HT1080 (cell line): ENCODE results near the gene ZBTB21. TPM values are rescaled to one million over a fixed set of nuclear protein-coding genes. Genes with fewer than 3 reads are reported as not detected.
A peak's percentile ranks its signal among the peaks of the same experiment; 100 is the strongest.
"Not testable (repeated sequence)": the region's sequence is repeated elsewhere in the genome, so short reads cannot be mapped to it uniquely, and the experiment has no call there.

Source experiments
- DNase-seq: peaks from one replicate; pipeline ENCODE4 v3.0.0-alpha.2; 2015; ENCODE audit warnings: low read depth
- total RNA-seq: library from RNA; depleted of rRNA; stranded (reverse); fragments of >200 nt; shearing (Covaris generic); gene quantifications from 2 replicates; pipeline ENCODE4 v1.2.3, GENCODE V29; 2014; rRNA removed

Gene ZBTB21
- total RNA-seq, 1 experiment from 2014 or later: 8.3 TPM

DNA sequence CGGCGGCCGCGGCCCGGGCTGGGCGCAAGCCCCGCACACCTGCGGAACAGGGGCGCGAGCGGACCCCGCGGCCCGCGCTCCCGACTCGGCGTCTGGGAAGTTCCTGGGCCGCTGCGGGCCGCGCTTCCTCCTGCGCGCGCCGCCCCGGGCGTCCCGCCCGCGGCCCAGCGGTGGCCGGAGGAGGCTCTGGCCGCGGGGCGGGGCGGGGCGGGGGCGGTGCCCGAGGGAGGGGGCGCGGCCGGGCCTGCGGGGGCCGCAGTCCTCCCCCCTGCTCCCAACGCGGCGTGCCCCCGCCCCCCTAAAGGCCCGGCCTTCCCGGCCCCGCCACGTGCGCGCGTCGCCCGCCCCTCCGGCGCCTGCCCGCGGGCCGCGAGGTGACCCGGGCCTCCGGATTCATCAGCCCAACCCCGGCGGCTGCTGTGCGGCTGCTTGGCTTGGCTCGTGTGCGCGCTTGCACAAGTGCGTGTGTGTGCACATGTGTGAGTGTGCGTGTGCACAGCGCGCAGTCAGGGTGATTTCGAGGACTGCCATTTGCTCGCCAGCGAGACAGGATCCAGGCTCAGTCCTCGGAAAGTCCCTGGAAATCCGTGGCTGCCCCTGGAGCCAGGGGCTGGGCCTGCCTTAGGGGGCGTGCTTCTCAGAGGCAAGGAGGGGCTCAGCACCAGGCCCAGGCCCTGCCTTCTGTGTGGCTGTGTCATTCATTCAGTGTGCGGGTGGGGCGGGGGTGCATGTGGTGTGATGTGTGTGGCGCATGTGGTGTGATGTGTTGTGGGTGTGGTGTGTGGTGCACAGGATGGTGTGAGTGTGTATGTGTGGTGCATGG lies 56.1 kb downstream of the ZBTB21 start, which contains the start of gene C2CD2:
Gene C2CD2 (minus strand): TSS at position 188 of the 823 bp plus-strand sequence. CDS start 370 bp downstream, outside the sequence.
- DNase-seq: peak; percentile 58

DNA sequence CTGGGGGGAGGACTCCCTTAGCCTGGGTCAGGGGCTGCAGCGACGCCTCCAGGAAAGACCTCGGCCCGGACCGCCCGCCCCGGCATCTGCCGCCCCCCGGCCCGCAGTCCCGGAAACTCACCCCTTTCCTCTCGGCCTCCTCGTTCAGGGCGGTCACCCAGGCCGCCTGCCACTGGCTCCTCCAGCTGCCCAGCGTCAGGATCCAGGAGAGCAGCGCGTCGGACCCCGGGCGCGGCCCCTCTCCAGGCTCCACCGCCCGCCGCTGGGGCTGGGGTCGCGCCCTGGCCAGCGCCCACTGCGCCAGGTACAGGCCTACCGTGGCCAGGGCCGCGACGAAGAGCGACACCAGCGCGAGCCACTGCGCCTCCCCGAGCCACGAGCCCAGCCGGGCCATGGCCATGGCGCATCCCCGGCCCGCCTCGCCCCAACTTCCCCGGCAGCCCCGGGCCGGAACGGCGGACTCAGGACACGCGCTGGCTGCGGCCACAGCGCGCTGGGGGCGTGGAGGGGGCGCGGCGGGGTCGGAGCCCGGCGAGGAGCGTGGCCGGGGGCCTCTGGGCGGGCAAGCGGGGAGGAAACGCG lies 56.8 kb downstream of the ZBTB21 start:
- no peak for DNase-seq

DNA sequence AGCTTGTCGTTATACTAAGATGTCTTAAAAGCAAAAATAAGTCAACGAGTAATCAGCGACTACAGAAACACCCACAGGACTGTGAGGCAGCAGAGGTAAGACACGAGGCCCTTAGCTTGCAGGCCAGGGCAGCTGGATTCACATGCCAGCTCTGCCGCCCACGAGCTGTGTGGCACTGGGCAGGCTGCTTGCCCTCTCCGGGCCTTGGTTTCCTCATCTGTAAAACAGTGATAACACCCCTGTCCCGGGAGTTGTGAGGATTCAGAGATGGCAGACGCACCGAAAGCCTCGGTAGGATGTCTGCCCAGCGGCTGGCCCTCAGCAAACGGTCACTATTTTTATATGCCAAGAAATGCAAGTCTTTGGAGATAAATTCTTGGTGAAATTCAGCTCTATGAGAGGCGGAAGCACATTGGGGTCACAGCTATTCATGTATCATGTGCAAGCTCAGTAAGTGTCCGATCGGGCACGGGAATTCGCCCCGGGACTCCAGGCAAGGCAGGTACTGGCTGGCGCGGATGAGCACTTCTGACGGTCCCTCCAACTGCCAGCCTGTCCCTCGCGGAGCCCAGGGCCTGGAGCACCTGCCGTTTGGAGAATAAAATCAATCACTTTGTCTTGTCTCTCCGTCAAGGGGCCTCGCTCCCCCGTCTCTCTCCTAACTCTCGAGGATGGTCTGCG lies 57.5 kb downstream of the ZBTB21 start:
- no peak for DNase-seq

DNA sequence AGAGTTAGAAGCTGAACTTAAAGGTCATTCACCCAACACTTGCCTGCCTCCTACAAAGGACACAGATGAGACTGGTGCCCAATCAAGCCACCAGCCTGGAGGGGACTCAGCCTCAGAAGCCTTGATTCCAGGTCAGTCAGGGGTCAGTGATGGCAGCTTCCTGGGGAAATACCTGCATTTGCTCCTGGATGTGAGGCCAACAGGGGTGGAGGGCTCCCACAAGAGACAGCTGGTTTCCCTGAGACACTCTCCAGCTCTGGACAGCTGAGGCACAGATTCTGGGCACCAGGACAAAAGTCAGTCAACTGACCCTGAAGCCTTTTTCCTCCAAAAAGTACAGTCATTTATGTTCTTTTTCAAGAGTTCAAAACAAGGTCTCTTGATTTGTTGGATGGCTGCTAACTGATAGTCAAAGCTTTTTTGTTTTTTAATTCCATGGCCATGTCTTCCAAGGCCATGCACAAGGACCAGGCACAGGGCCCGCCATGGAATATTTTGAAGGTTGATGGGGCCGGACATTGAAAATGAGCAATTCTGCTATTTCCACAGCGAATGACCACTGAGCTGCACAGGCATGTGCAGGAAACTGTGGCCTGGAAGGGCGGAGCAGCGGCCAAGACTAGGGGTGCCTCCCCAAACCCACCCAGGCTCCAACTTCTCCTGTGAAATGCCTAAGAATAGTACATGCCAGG lies 58.1 kb downstream of the ZBTB21 start:
- no peak for DNase-seq

- DNase-seq: no peak
Observed at GRCh38 chr21:41950941-41951351, 59.2 kb downstream of the ZBTB21 start.

- DNase-seq: not testable (repeated sequence)
Observed at GRCh38 chr21:41949631-41950030, 60.5 kb downstream of the ZBTB21 start.

DNA sequence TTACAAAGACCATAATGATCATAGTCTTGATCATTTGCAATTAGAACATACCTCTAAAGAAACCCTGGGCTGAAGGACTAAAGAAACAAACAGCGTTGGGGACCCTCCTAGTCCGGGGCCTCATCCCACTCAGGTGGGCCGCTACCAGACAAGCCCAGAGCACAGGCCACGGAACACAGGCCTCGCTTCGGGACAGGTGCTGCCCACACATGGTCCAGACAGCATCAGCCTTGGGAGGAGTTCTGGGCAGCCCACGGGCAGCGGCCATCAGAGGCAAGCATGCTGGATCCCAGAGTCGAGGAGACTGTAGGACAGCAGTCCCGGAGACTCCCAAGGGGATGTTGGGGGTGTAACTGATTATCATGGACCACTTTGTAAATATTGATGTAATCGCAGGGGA lies 61.3 kb downstream of the ZBTB21 start:
- no peak for DNase-seq

DNA sequence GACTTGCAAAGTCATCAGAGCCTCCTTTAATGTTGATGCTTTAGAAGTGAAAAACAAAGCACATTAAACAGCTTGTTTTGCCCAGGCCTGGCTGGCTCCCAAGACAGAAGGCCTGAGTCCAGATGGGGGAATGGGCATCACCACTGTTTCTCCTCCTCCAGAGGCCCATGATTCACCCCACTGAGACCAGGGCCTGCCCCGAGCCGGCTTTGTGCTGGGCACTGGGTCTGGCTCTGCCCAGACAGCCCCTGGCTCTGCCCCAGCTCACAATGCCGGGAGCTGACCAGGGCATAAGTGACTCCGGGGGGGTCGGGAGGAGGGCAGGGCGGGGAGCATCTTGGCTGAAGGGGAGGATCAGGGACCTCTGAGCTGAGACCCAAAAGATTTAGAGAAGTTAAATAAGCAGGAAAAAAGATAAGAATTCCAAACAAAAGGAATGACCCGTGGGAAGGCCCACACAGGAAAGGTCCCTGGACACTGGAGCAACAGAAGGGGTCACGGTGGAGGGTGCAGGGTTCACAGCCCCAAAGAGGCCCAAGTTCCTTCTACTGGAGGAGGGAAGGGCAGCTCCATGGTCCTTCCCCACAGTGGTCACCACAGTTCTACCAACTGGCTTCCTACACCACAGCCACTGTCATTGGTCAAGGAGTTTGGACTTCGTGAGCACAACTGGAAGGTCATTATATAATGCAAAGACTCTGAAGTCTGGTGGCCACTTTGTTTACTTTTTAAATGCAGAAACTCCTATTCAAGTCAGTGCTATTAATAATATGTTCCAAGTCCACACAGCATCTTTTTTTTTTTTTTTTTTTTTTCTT lies 61.9 kb downstream of the ZBTB21 start:
- no peak for DNase-seq

DNA sequence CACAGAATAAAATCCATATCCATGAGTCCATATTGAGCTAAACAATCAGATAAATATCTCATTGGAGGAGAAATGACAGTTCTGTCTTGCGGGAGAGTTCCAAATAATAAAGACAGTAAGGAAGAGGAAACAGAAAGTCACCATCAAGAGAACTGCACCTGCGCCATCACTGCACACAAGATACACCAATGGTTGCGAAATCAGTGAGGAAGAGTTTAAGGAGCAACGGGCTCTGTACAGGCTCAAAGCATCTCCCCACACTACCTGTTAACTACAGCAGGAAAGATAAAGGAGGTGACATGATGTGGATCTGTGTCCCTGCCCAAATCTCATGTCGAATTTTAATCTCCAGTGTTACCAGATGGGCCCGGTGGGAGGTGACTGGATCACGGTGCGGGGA lies 64.2 kb downstream of the ZBTB21 start:
- DNase-seq: no peak

DNA sequence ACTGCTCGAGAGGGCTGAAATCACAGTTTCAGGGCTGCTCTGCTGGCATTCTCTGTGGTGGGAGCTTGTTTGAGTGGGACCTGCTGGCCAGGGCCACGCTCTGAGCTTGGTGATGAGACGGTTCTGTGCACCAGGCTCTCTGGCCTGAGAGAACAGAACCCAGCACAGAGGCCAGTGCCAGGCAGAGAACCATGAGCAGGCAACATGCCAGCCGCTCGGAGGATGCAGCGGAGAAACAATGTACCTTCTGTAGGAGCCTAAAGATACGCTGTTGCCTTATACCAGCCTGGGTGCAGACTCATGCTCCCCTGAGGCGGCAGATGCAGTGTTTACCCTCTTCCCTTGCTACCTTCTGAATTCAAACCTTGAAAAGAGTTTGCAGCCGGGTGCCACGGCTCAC lies 66.3 kb downstream of the ZBTB21 start:
- no peak for DNase-seq

DNA sequence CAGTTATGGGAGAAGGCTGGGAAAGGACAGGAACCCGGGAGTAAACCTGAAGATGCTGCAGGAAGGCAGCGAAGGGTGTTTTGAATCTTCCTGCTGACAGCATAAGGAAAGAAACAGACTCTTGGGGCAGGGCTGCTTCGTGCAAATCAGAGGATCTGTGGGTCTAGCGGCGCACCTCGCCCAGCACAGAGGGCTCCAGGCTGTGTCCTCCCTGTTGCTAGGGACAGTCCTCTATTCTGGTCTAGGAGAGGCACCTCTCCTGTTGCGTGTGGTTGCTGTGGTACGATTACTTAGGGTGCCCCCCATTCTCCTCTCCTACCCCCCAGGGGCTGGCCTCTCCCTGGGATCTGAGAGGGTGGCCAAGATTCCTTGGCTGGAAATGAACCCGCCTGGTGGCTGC lies 67.7 kb downstream of the ZBTB21 start:
- DNase-seq: no peak

DNA sequence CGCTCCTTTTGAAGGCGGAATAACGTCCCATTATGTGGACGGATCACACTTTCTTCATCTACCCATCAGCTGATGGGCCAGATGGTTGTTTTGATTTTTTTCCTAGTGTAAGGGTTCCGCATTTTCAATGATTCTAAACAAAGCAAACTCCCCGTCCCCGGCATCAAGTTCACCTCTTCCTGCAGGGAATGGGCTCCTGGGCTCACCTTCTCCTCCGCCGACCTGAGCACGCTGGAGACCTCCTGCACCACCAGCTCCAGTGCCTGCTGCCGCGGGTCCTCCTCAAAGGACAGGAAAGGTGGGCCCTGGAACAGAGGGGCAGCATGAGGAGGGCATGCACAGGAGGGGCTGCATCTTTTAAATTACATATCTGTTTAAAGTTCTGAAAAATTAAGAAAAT lies 68.2 kb downstream of the ZBTB21 start:
- no peak for DNase-seq

- no peak for DNase-seq
Observed at GRCh38 chr21:41940431-41940830, 69.7 kb downstream of the ZBTB21 start.

GRCh38 chr21:41939391-41939790 lies 70.8 kb downstream of the ZBTB21 start:
- DNase-seq: no peak

Other genes starting within 250 kb of the ZBTB21 start
- gene RIPK4, start 243.3 kb downstream of the ZBTB21 start, total RNA-seq: 0.20 and 0.31 TPM in 2 replicates
- 6.4 and 6.5 TPM in 2 replicates for gene PRDM15, start 131.0 kb downstream of the ZBTB21 start, total RNA-seq
- gene C2CD2, start 56.3 kb downstream of the ZBTB21 start, total RNA-seq: 21.5 and 21.7 TPM in 2 replicates
- not detected in 2 replicates for gene UMODL1, start 61.0 kb upstream of the ZBTB21 start, total RNA-seq
- not detected in 2 replicates for gene ABCG1, start 208.8 kb upstream of the ZBTB21 start, total RNA-seq